Neural cell (in vitro differentiated cells): ENCODE results near the gene EZR. TPM values are rescaled to one million over a fixed set of nuclear protein-coding genes. Genes with fewer than 3 reads are reported as not detected.

Source experiments
- H2AFZ ChIP-seq: fragments of 200-600, 300-800 bp; sonication (generic), shearing (Covaris generic); 2 replicates; pipeline ENCODE4 v1.6.0; 2014; ENCODE audit warnings: low read depth, mild to moderate bottlenecking, antibody characterized with exemption, low read length, moderate library complexity
- H3F3A ChIP-seq: fragments of 200-600 bp; shearing (Covaris generic); 2 replicates; pipeline ENCODE4 v1.6.1; 2016; ENCODE audit warnings: mild to moderate bottlenecking, moderate library complexity, mixed read lengths, antibody characterized with exemption, low read length; ENCODE audit not compliant: insufficient read depth, poor library complexity, severe bottlenecking
- H3K27ac ChIP-seq: fragments of 200-600, 300-800 bp; sonication (generic), shearing (Covaris generic); 2 replicates; pipeline ENCODE4 v1.5.1; 2014; ENCODE audit warnings: mild to moderate bottlenecking, low read length, moderate library complexity
- H3K27me3 ChIP-seq: fragments of 300-800, 200-600 bp; sonication (generic), shearing (Covaris generic); 2 replicates; pipeline ENCODE4 v1.6.0; 2014; ENCODE audit warnings: mild to moderate bottlenecking, low read depth, low read length, moderate library complexity; ENCODE audit not compliant: insufficient read depth
- H3K36me3 ChIP-seq: fragments of 300-800, 200-600 bp; sonication (generic), shearing (Covaris generic); 2 replicates; pipeline ENCODE4 v1.5.1; 2014; ENCODE audit warnings: mild to moderate bottlenecking, antibody characterized with exemption, low read length, moderate library complexity; ENCODE audit not compliant: insufficient read depth
- H3K4me2 ChIP-seq: fragments of 300-800, 200-600 bp; sonication (generic), shearing (Covaris generic); 2 replicates; pipeline ENCODE4 v1.6.0; 2014; ENCODE audit warnings: mild to moderate bottlenecking, low read length
- H3K4me3 ChIP-seq: fragments of 300-800, 200-600 bp; sonication (generic), shearing (Covaris generic); 2 replicates; pipeline ENCODE4 v1.5.1; 2014; ENCODE audit warnings: mild to moderate bottlenecking, low read length, moderate library complexity
- H3K79me2 ChIP-seq: fragments of 200-600 bp; shearing (Covaris generic); replicated peaks from 2 replicates; pipeline ENCODE4 v1.6.0; 2014; ENCODE audit warnings: mild to moderate bottlenecking, low read length, moderate library complexity; ENCODE audit not compliant: insufficient read depth
- H3K9ac ChIP-seq: fragments of 300-800, 200-600 bp; sonication (generic), shearing (Covaris generic); 2 replicates; pipeline ENCODE4 v1.6.1; 2016; ENCODE audit warnings: mild to moderate bottlenecking, low read length, mixed read lengths
- H3K9me2 ChIP-seq: fragments of 200-600 bp; shearing (Covaris generic); 2 replicates; pipeline ENCODE4 v1.6.1; 2016; ENCODE audit warnings: mild to moderate bottlenecking, low read length, mixed read lengths; ENCODE audit not compliant: insufficient read depth
- H3K9me3 ChIP-seq: fragments of 200-600, 300-800 bp; sonication (generic), shearing (Covaris generic); 2 replicates; pipeline ENCODE4 v1.6.1; 2016; ENCODE audit warnings: mild to moderate bottlenecking, mixed run types, low read length, moderate library complexity, mixed read lengths
- H4K20me1 ChIP-seq: fragments of 200-600 bp; shearing (Covaris generic); 2 replicates; pipeline ENCODE4 v1.6.1; 2016; ENCODE audit warnings: mild to moderate bottlenecking, mixed run types; ENCODE audit not compliant: insufficient read depth
- CTCF ChIP-seq: fragments of 450-650 bp; IDR thresholded peaks from 2 replicates; pipeline ENCODE4 v1.5.1; 2014; ENCODE audit warnings: antibody characterized with exemption, mild to moderate bottlenecking, moderate library complexity; ENCODE audit not compliant: poor library complexity, severe bottlenecking
- EP300 ChIP-seq: fragments of 450-650 bp; conservative IDR thresholded peaks from 2 replicates; pipeline ENCODE4 v1.6.1; 2014; ENCODE audit warnings: antibody characterized with exemption, mild to moderate bottlenecking, moderate library complexity; ENCODE audit not compliant: poor library complexity, severe bottlenecking
- EZH2 ChIP-seq: fragments of 200-600, 300-800 bp; shearing (Covaris generic), sonication (generic); IDR thresholded peaks from 2 replicates; pipeline ENCODE4 v1.6.1; 2014; ENCODE audit warnings: antibody characterized with exemption, low read length, borderline replicate concordance, mild to moderate bottlenecking; ENCODE audit not compliant: insufficient read depth, poor library complexity, severe bottlenecking
- MXI1 ChIP-seq: fragments of 450-650 bp; conservative IDR thresholded peaks from 2 replicates; pipeline ENCODE4 v1.6.1; 2014; ENCODE audit warnings: antibody characterized with exemption, mild to moderate bottlenecking; ENCODE audit not compliant: poor library complexity, severe bottlenecking
- POLR2AphosphoS5 ChIP-seq: IDR thresholded peaks from 2 replicates; pipeline ENCODE4 v1.6.1; 2012
- RAD21 ChIP-seq: fragments of 450-650 bp; conservative IDR thresholded peaks from 2 replicates; pipeline ENCODE4 v1.6.1; 2014; ENCODE audit warnings: antibody characterized with exemption, mild to moderate bottlenecking, moderate library complexity
- REST ChIP-seq: IDR thresholded peaks from 2 replicates; pipeline ENCODE4 v1.6.1; 2012; ENCODE audit warnings: borderline replicate concordance
- SMC3 ChIP-seq: fragments of 450-650 bp; conservative IDR thresholded peaks from 2 replicates; pipeline ENCODE4 v1.6.1; 2014; ENCODE audit warnings: antibody characterized with exemption, mild to moderate bottlenecking, moderate library complexity; ENCODE audit not compliant: poor library complexity
- TAF1 ChIP-seq: IDR thresholded peaks from 2 replicates; pipeline ENCODE4 v1.6.1; 2012; ENCODE audit warnings: low read depth
- polyA plus RNA-seq: library from polyadenylated mRNA; depleted of rRNA; stranded (reverse); fragments of >200 nt; gene quantifications from 2 replicates; pipeline ENCODE4 v1.2.3, GENCODE V29; 2014

EZR gene
- polyA plus RNA-seq, 1 donor from 2014 or later = 1.6 TPM

GRCh38 chr6:158775832-158776231, 43.3 kb downstream of the EZR start:
- no peak overlapping the region for H3K4me2 ChIP-seq
- no peaks in the 10 kb centered on the region for H3F3A ChIP-seq
- no peaks in the 10 kb centered on the region for H4K20me1 ChIP-seq
- no peaks in the 10 kb centered on the region for H3K9me3 ChIP-seq
- no peaks in the 10 kb centered on the region for H3K36me3 ChIP-seq
- H3K9me2 ChIP-seq = no peaks in the 10 kb centered on the region
- H2AFZ ChIP-seq = no peak overlapping the region
- no peaks in the 10 kb centered on the region for H3K79me2 ChIP-seq
- H3K27ac ChIP-seq = no peak overlapping the region
- TF ChIP-seq RAD21 (no peak), EP300 (no peak), EZH2 (no peak), TAF1 (no peak), CTCF (no peak), MXI1 (no peak), POLR2AphosphoS5 (no peak), SMC3 (no peak), REST (no peak)
- H3K9ac ChIP-seq = no peak overlapping the region
- no peaks in the 10 kb centered on the region for H3K27me3 ChIP-seq
- H3K4me3 ChIP-seq = no peak overlapping the region

- Histone ChIP-seq H4K20me1 (no peaks in the 10 kb centered on the region), H3K36me3 (no peaks in the 10 kb centered on the region), H2AFZ (no peak overlapping the region), H3K27ac (no peak overlapping the region), H3K79me2 (no peaks in the 10 kb centered on the region), H3K9me2 (no peaks in the 10 kb centered on the region), H3K27me3 (no peaks in the 10 kb centered on the region), H3K9ac (no peak overlapping the region), H3K4me2 (no peak overlapping the region), H3K9me3 (no peaks in the 10 kb centered on the region), H3F3A (no peaks in the 10 kb centered on the region), H3K4me3 (no peak overlapping the region)
- TF ChIP-seq RAD21 (no peak), CTCF (no peak), EZH2 (no peak), TAF1 (no peak), POLR2AphosphoS5 (no peak)
These were observed 44.3 kb downstream of the EZR start for GRCh38 chr6:158774717-158775449.
